Skeletal muscle tissue (tissue), 4 donors: ENCODE results near the gene ITPR1. TPM values are rescaled to one million over a fixed set of nuclear protein-coding genes. Genes with fewer than 3 reads are reported as not detected.

Experiments used
- H3K27ac ChIP-seq: one replicate; pipeline ENCODE4 v1.7.0; 2013; ENCODE audit warnings: mild to moderate bottlenecking, low read depth, low read length, inconsistent platforms
- H3K27me3 ChIP-seq, 3 donors: one replicate each; pipeline ENCODE4 v1.7.0; 2013; ENCODE audit warnings: low read length in 3 of 3; ENCODE audit not compliant: control insufficient read depth in 3 of 3, insufficient read depth in 3 of 3
- H3K36me3 ChIP-seq, 3 donors: one replicate each; pipeline ENCODE4 v1.7.0; 2013; ENCODE audit warnings: low read length in 3 of 3; ENCODE audit not compliant: control insufficient read depth in 3 of 3, insufficient read depth in 3 of 3
- H3K4me1 ChIP-seq, 3 donors: one replicate each; pipeline ENCODE4 v1.7.0; 2013; ENCODE audit warnings: low read length in 3 of 3, mild to moderate bottlenecking in 3 of 3; ENCODE audit not compliant: control insufficient read depth in 3 of 3, insufficient read depth in 3 of 3
- H3K4me3 ChIP-seq, 3 donors: one replicate each; pipeline ENCODE4 v1.7.0; 2013; ENCODE audit warnings: low read length in 3 of 3
- H3K9ac ChIP-seq, 3 donors: one replicate each; pipeline ENCODE4 v1.7.0; 2013; ENCODE audit warnings: low read length in 3 of 3, mild to moderate bottlenecking in 3 of 3, moderate library complexity in 2 of 3, low read depth in 1 of 3
- H3K9me3 ChIP-seq, 3 donors: one replicate each; pipeline ENCODE4 v1.7.0; 2013; ENCODE audit warnings: low read length in 3 of 3; ENCODE audit not compliant: control insufficient read depth in 3 of 3
- total RNA-seq: library from RNA; depleted of rRNA; stranded (reverse); fragments of >200 nt; gene quantifications from one replicate; pipeline ENCODE4 v1.2.3, GENCODE V29; 2014
- donor health status: Osteomylitis.

The ITPR1 gene
- total RNA-seq, 1 donor from 2014 or later, result 55.8 TPM

DNA sequence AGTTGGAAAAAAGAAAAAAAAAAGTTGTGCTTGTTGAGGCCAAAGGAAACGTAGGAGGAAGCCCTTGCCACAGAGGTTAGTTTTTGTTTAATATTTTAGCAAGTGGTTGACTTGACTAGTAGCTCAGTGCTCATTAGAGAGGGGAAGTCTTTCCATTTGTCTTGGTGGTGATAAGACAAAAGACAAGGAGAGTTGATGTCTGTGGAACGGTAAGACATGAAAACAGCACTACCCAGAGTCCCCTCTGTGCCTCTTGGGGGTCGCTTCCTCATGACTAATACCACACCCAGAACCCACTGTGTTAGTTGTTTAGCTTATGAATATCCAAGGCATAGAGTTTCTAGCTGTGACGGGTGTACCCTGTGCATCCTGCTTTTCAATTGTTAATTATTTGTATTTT is 211.4 kb downstream of the ITPR1 start:
- no peak overlapping the region for H3K9ac ChIP-seq
- H3K36me3 ChIP-seq, result peaks cover 0 to 20% (median 13%) of the 10 kb centered on the region in 3 donors
- H3K9me3 ChIP-seq, result no peaks in the 10 kb centered on the region
- no peak overlapping the region for H3K4me3 ChIP-seq
- H3K27me3 ChIP-seq, result no peaks in the 10 kb centered on the region
- no peak overlapping the region for H3K27ac ChIP-seq
- no peaks in the 10 kb centered on the region for H3K4me1 ChIP-seq

DNA sequence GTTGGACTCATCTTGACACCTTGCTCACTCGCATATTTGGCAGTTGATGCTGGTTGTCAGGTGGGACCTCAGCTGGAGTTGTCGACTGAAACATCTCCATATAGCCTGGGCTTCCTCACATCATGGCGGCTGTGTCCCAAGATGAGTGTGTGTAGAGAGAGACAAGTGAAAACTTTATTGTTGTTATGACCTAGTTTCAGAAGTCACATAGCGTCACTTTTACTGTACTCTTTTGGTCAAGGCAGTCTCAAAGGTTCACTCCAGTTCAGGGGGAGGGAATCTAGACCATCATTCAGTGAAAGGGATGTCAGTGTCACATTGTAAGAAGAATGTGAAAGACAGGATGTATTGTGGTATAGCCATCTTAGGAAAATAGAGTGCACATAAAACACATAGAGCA is 214.2 kb downstream of the ITPR1 start:
- no peak overlapping the region for H3K27ac ChIP-seq
- H3K9ac ChIP-seq, result no peak overlapping the region
- no peaks in the 10 kb centered on the region for H3K9me3 ChIP-seq
- H3K36me3 ChIP-seq, result peaks cover 0 to 20% (median 13%) of the 10 kb centered on the region in 3 donors
- no peak overlapping the region for H3K4me3 ChIP-seq
- H3K27me3 ChIP-seq, result no peaks in the 10 kb centered on the region
- no peaks in the 10 kb centered on the region for H3K4me1 ChIP-seq

DNA sequence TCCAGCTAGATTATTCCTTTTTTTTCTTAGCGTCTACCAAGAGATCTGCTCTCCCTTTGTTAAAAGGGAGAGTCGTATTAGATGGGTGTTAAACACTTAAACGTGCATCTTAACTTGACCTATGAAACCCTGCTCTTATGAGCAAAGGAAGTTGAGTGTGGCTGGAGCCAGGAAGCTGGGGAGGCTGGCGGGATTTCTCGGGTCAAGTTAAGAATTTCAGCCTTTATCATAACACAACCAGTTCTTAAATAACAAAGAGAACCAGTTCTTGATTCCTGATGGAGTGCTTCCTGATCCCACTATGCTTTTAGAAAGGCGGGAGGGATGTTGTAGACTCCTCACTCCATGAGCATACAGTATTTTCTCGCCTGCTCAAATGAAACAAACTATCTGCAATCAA is 215.1 kb downstream of the ITPR1 start:
- no peaks in the 10 kb centered on the region for H3K9me3 ChIP-seq
- H3K9ac ChIP-seq, result no peak overlapping the region
- no peaks in the 10 kb centered on the region for H3K27me3 ChIP-seq
- no peaks in the 10 kb centered on the region for H3K4me1 ChIP-seq
- H3K4me3 ChIP-seq, result no peak overlapping the region
- H3K27ac ChIP-seq, result no peak overlapping the region
- peaks cover 0 to 20% (median 10%) of the 10 kb centered on the region in 3 donors for H3K36me3 ChIP-seq

DNA sequence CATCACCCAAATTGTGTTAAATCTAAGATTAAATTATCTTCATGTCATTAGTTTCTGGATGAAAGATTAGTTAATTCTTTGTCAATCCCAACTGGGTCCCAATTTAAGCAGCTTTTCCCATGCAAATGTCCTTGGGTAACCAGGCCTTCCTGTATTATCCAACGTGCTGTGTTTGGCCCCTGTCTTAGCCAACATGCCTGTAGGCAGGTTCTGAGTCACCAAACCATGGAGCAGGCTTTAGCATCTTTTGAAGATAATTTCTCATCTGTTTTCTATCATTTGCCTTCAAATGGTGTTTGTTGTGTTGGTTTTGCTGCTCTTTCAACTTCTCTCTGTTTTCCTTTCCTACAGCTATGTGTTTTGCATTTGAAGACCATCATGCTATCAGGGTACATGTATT is 216.2 kb downstream of the ITPR1 start:
- H3K4me1 ChIP-seq, result no peaks in the 10 kb centered on the region
- no peaks in the 10 kb centered on the region for H3K27me3 ChIP-seq
- peaks cover 0 to 18% (median 7%) of the 10 kb centered on the region in 3 donors for H3K36me3 ChIP-seq
- no peak overlapping the region for H3K4me3 ChIP-seq
- H3K9me3 ChIP-seq, result no peaks in the 10 kb centered on the region
- no peak overlapping the region for H3K27ac ChIP-seq
- H3K9ac ChIP-seq, result no peak overlapping the region

DNA sequence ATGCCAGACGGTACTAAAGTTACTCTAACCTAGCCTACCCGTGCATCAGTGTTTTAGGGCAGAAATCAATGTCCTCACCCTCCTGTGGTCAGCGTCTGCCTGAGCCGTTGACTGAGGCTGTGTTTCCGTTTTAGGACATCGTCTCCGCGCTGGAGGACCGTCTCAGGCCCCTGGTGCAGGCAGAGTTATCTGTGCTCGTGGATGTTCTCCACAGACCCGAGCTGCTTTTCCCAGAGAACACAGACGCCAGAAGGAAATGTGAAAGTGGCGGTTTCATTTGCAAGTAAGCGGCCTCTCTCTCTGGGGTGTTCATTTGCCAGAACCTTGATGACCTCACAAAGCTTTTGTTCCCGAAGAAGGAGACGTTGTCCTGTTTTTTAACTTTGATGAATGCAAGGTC is 217.0 kb downstream of the ITPR1 start:
- no peaks in the 10 kb centered on the region for H3K4me1 ChIP-seq
- H3K9me3 ChIP-seq, result no peaks in the 10 kb centered on the region
- H3K9ac ChIP-seq, result no peak overlapping the region
- no peak overlapping the region for H3K4me3 ChIP-seq
- H3K36me3 ChIP-seq, result peaks cover 0 to 17% (median 7%) of the 10 kb centered on the region in 3 donors
- H3K27me3 ChIP-seq, result no peaks in the 10 kb centered on the region
- H3K27ac ChIP-seq, result no peak overlapping the region

DNA sequence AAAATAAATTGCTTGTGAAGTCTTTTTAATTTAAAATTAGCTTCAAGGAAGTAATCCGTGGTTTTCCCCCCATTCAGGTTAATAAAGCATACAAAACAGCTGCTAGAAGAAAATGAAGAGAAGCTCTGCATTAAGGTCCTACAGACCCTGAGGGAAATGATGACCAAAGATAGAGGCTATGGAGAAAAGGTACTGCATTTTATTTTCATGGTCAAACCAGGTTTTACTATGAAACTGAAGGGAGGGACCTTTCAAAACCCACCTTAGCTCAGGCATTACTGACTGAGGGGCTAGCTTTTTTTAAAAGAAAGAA is 218.5 kb downstream of the ITPR1 start:
- Histone ChIP-seq H3K36me3 (peaks cover 0 to 10% (median 7%) of the 10 kb centered on the region in 3 donors), H3K27ac (no peak overlapping the region), H3K4me3 (no peak overlapping the region), H3K4me1 (peaks cover 0 to 1% (median under 1%) of the 10 kb centered on the region in 3 donors), H3K9ac (no peak overlapping the region), H3K9me3 (no peaks in the 10 kb centered on the region), H3K27me3 (no peaks in the 10 kb centered on the region)

DNA sequence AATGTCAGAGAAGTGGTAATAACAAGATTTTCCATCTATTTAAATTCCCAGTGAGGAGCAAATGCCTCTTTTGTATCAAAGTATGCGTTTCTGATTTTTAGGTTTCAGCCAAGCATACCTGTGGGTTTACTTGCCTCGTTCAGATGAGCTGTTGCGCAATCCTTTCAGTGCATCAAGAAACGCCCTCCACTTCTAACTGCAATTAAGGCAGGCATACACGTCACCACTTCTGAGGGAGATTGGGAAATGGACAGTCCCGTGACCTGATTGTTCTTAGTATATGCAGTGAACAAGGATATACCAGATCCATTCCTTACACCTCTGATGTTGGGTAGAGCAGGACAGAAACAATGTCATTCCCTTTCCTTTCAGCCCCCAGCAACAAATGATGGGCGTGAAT is 219.0 kb downstream of the ITPR1 start:
- Histone ChIP-seq H3K9me3 (no peaks in the 10 kb centered on the region), H3K9ac (no peak overlapping the region), H3K27me3 (no peaks in the 10 kb centered on the region), H3K27ac (no peak overlapping the region), H3K36me3 (peaks cover 0 to 8% (median 3%) of the 10 kb centered on the region in 3 donors), H3K4me1 (peaks cover 0 to 6% (median 5%) of the 10 kb centered on the region in 3 donors), H3K4me3 (no peak overlapping the region)

DNA sequence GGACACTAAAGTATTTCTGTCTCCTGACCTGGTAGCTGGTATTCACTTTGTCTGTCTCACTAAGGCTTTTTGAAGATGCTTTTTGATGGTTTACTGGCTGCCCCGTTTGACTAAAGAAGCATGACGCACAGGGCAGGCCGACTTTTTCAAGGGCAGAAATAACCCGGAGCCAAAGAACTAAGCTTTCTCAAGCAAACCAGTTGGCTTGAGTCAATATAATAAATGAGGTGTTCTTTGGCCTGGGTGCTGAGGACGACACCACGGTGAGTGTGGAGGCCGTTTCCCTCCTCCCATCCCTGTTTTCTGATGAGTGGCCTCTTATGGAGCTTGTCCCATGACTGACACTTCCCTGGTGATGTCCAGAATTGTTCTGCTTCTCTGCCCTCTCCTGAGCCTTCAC is 220.9 kb downstream of the ITPR1 start:
- Histone ChIP-seq H3K27ac (no peak overlapping the region), H3K27me3 (no peaks in the 10 kb centered on the region), H3K9me3 (no peaks in the 10 kb centered on the region), H3K4me3 (no peak overlapping the region), H3K4me1 (peaks cover 12 to 25% (median 20%) of the 10 kb centered on the region in 3 donors), H3K9ac (no peak overlapping the region), H3K36me3 (peaks cover 0 to 3% (median 0%) of the 10 kb centered on the region in 3 donors)

DNA sequence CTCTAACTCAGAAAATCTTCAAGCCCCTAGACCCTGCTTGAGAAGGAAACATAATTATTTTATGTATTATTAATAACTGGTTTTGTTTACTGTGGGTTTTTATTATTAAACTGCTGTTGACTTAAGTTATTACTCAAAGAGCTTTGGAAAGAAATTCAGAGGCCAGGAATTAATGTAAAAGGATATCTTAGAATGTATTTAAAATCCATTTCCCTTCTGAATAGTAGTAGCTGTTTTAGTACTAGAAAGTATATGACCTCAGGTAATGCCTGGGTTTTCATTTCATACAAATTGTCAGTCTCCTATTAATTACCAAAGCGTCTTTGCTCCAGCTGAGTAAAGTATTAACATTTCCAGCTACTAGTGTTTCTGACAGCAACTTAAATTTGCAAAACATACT is 223.1 kb downstream of the ITPR1 start:
- Histone ChIP-seq H3K27me3 (no peaks in the 10 kb centered on the region), H3K36me3 (no peaks in the 10 kb centered on the region), H3K27ac (peak overlapping the region; percentile 28), H3K4me1 (peaks cover 31 to 45% (median 39%) of the 10 kb centered on the region in 3 donors), H3K9ac (no peak overlapping the region), H3K9me3 (no peaks in the 10 kb centered on the region), H3K4me3 (no peak overlapping the region)

DNA sequence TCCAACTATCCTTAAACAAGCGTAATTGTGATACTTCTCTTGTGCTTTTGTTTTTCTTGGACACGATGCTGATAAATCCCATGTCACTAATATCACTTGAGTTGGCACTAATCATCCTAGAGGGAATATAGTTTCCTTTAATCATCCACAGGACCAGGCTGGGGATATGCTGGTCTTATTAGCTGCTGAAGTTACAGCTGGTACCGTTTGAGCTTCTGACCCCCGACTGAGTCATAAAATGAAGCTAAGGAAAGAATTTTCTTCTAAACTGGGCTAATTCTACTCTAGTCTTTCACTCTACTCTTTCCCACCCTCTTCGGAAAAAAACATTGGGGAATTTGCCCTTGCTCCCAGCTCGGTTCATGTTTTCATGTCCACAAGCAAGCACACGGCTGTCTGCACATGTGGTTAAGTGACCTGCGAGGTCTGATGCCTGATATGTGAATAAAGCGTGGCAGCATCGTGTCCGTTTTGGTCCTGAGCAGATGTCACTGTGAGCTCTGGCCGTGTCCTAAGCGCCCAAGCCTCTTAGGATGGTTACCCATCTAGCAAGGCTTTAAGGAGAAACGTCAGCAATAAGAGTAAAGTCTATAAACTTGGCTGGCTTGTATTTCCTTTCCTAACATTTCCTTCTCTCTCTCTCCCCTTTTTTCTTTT is 223.7 kb downstream of the ITPR1 start:
- Histone ChIP-seq H3K9me3 (no peaks in the 10 kb centered on the region), H3K4me3 (no peak overlapping the region), H3K9ac (peak overlapping the region in 1 of 3 donors; percentile 19), H3K4me1 (peaks cover 37 to 50% (median 44%) of the 10 kb centered on the region in 3 donors), H3K27me3 (no peaks in the 10 kb centered on the region), H3K27ac (peak overlapping the region; percentile 82), H3K36me3 (no peaks in the 10 kb centered on the region)
